Ramos (cell line): ENCODE results near the gene LRCH1.

ENCODE experiments used
- in situ Hi-C: fragments of 300-500 bp; cut with MboI; formaldehyde crosslinking; loops from one replicate; pipeline ENCODE4 v1.14.3; 2022; ENCODE audit warnings: low sequenced_read_pairs; ENCODE audit not compliant: unreplicated experiment

The LRCH1 gene

GRCh38 chr13:46654951-46655350 is 102.0 kb downstream of the LRCH1 start:
- in situ Hi-C loops = no loop called here

GRCh38 chr13:46655377-46656180 is 102.6 kb downstream of the LRCH1 start:
- in situ Hi-C loops = no loop called here

- in situ Hi-C loops = no loop called here
Measured at GRCh38 chr13:46656786-46657185, 103.8 kb downstream of the LRCH1 start.

DNA sequence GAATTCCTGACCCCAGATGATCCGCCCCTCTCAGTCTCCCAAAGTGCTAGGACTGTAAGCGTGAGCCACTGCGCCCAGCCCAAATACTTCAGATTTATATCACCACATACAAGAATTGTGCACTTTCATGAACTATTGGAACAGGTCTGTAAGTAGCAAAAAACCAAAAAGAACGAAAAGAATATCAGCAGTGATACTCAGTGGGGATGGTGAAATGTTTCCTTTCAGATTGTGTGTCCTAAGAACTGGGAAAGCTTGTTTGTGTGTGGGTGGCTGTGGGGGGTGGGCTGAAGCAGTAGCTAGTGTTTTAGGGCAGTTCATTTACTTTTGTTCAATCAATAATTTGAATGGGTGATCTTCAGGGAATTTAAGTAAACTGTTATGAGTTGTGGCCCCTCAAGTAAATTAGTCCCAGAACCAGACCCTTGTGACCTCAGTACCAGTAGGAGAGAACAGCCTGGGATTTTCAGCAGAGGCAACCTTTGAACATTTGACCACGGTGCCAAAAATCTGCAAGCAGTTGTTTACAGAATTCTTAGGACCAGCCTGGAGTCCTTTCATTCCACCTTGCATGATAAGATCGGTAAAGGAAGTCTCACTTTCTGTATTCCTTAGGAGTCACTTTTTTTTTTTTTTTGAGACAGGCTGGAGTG is 106.6 kb downstream of the LRCH1 start:
- in situ Hi-C loops = no loop called here

DNA sequence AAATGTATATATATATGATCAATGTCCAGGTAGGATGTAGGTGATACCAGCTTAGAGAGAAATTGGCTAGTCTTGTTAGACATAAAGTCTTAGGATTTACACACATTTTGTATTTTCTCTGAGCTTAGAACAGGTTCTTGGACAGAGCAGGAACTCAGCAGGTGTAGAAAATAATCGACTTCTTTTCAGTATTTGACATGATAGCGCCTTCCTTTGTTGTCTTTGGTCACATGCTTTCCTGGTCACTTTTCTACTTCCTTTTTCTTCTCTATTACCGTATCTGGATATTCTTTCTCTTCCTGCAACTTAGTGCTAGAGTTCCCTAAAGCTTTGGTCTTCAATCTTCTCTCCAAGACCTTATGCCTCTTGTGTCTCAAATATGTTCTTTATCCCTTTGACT is 107.4 kb downstream of the LRCH1 start:
- in situ Hi-C loops = no loop called here

- in situ Hi-C loops = no loop called here
Measured at GRCh38 chr13:46660857-46661256, 107.9 kb downstream of the LRCH1 start.

DNA sequence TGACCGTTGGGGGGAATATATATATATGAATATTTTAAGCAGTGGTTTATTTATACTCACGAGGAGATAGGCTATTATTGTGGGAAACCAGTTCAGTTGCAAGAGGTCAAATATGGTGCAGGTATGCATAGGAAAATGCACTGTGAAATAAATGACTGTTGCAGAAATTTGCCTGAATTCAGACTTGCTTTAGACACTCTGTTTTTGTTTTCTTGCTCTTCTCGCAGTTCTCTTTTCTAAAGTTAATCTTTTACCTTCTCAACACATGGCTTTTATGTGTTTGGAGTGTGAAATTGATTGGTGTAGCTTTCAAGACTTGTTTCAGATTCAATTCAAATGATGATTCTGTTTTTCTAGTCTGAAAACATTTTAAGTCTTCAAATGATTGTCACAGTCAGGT is 109.7 kb downstream of the LRCH1 start:
- in situ Hi-C loops = no loop called here

- in situ Hi-C loops = no loop called here
Measured at GRCh38 chr13:46663206-46664037, 110.5 kb downstream of the LRCH1 start.

- in situ Hi-C loops = no loop called here
Measured at GRCh38 chr13:46664195-46664594, 111.2 kb downstream of the LRCH1 start.

DNA sequence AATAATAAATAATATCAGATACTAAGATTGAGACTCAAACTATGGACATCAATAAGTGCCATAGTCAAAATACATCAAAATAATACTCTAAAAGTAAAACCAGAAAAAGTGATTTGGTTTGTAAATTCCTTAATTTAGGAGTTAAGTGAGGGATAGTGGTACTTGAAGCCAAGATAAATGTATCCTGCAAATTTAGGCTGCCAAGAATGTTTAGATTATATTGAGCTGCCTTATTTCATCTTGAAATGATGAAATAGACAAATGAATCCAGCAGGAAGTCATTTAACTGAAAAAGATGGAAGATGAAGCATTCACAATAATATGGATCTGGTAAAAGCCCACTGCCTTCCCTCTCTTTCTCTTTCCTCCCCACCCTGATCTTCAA is 112.3 kb downstream of the LRCH1 start:
- in situ Hi-C loops = no loop called here

GRCh38 chr13:46665633-46666482 is 112.9 kb downstream of the LRCH1 start:
- in situ Hi-C loops = no loop called here

GRCh38 chr13:46666727-46667456 is 113.9 kb downstream of the LRCH1 start:
- in situ Hi-C loops = no loop called here

DNA sequence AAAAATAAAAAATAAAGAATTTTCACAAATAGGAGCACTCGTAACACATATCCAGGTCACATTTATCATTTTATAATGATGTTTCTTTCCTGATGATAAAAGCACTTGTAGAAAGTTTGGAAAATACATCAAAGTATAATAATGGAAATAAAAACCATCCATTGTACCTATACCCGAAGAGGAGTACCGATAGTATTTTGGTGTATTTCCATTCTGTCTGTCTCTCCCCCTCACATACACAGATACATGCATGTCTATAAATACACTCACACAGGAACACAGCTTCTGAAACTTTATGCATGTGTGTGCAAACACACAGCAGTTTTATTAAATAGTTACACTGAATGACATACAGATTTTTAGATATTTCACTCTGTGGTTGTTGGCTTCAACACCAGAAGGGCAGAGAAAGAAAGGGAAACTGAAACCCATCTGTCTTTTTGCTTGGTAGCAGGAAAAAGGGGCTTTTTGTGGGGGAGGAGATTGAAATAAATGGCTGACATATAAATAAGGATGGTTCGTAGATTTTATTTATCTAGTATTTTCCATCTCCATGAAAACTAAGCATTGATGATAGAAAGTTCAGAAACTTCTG is 114.8 kb downstream of the LRCH1 start:
- in situ Hi-C loops = no loop called here

DNA sequence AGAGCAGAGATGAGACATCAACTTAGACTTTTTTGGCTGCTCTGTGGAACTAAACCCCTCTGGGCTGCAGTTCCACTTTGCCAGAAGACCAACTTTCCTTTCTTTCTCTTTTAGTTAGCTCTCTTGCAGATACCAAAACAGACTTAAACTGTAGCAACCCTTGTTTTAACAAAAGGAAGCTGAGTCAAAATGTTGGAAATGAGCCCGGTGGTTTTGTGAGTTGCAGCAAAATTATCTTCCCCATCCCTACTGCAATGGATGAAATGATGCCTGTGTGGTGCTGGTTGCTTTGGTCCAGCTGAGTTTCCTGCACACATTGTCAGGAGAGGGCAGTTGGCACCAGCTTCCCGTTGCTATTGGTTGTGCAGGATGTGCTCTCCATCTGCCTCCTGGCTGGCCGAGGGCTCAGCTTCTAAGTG is 115.3 kb downstream of the LRCH1 start:
- in situ Hi-C loops = no loop called here

GRCh38 chr13:46668931-46669525 is 116.1 kb downstream of the LRCH1 start:
- in situ Hi-C loops = no loop called here

- in situ Hi-C loops = no loop called here
Measured at GRCh38 chr13:46672338-46673090, 119.5 kb downstream of the LRCH1 start.

- in situ Hi-C loops = loop anchor here (25.0 kb wide), 1 partner anchor 113 kb away; the partner anchor contains the start of gene LRCH1
Measured at GRCh38 chr13:46675016-46675415, 122.0 kb downstream of the LRCH1 start.

DNA sequence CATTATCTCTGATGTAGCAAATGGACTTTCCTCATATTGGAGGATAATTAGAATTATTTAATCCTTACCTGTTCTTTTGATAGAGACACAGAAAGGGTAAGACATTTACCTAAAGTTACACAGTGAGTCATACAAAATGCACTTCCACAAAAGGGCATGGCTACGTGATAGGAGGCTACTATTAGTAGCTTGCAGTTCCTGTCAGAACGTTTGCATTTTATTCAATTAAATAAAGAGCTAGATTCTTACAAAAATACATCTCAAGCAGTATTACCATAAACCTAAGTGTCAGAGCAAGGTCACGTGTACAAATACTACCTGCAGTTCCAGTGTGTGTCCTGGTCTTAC is 123.4 kb downstream of the LRCH1 start:
- in situ Hi-C loops = loop anchor here (25.0 kb wide), 1 partner anchor 114 kb away; the partner anchor contains the start of gene LRCH1
